Mesothelial cell of epicardium (in vitro differentiated cells): ENCODE measurements around the gene TROAP. TPM values are rescaled to one million over a fixed set of nuclear protein-coding genes. Genes with fewer than 3 reads are reported as not detected.
"Not testable (repeated sequence)": the region's sequence is repeated elsewhere in the genome, so short reads cannot be mapped to it uniquely, and the experiment has no call there.

Experiments
- DNase-seq, 2 experiments: peaks; one replicate each; pipeline ENCODE4 v3.0.0; 2021; ENCODE audit warnings: low spot score in 2 of 2; ENCODE audit not compliant: unreplicated experiment in 2 of 2
- H3K27ac Mint-ChIP-seq: 2 replicates; pipeline ENCODE4 v1.8.0; 2021; ENCODE audit warnings: mixed read lengths
- H3K27me3 Mint-ChIP-seq: 2 replicates; pipeline ENCODE4 v1.8.0; 2021; ENCODE audit warnings: low read depth, mixed read lengths
- H3K36me3 Mint-ChIP-seq: 2 replicates; pipeline ENCODE4 v1.8.0; 2021; ENCODE audit warnings: mixed read lengths
- H3K4me1 Mint-ChIP-seq: 2 replicates; pipeline ENCODE4 v1.8.0; 2021; ENCODE audit warnings: mixed read lengths
- H3K4me3 Mint-ChIP-seq: 2 replicates; pipeline ENCODE4 v1.8.0; 2021; ENCODE audit warnings: mild to moderate bottlenecking, moderate library complexity, mixed read lengths
- H3K9me3 Mint-ChIP-seq: 2 replicates; pipeline ENCODE4 v1.8.0; 2021; ENCODE audit warnings: mixed read lengths
- total RNA-seq: library from RNA; stranded (reverse); gene quantifications from 3 replicates; pipeline ENCODE4 v1.2.1, GENCODE V29; 2021
- TF ChIP-seq, protein P1 (sequence below): fragments of 200-600 bp; sonication (generic); IDR thresholded peaks from one replicate; pipeline ENCODE4 v1.5.0; 2021; ENCODE audit warnings: antibody characterized with exemption; ENCODE audit not compliant: unreplicated experiment

The TROAP gene
- total RNA-seq, 1 donor from 2014 or later, result 30.8 TPM

DNA sequence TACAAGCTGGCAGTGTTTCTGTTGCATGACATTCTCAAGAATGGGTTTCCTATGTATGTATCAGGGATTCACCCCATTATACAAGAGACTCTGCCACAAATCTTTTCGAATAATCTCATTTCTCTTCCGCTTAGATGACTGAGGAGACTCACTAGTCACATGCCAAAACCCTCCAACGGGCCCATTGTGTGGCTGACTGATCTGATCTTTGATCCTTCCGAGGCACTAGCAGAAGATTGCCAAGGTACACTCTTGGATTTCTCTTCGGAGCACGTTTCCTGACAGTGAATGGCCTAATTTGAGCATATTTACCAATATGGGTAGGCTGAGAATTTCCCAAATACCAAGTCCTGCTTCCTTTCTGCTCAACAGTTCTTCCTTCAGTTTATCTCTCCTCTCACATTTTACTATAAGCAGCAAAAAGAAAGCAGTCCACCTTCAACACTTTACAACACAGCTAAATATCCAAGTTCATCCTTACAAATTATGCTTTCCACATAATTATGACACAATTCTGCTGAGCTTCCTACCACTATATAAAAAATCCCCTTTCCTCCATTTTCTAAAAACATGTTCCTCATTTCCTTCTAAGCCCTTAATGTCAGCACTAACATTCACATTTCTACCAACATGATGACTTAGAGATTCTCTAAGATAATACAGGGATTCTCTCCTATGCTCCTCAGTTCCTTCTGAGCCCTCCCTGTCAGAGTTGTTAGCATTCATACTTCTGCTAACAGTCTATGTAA is 17.1 kb upstream of the TROAP start:
- TF ChIP-seq, protein P1, sequence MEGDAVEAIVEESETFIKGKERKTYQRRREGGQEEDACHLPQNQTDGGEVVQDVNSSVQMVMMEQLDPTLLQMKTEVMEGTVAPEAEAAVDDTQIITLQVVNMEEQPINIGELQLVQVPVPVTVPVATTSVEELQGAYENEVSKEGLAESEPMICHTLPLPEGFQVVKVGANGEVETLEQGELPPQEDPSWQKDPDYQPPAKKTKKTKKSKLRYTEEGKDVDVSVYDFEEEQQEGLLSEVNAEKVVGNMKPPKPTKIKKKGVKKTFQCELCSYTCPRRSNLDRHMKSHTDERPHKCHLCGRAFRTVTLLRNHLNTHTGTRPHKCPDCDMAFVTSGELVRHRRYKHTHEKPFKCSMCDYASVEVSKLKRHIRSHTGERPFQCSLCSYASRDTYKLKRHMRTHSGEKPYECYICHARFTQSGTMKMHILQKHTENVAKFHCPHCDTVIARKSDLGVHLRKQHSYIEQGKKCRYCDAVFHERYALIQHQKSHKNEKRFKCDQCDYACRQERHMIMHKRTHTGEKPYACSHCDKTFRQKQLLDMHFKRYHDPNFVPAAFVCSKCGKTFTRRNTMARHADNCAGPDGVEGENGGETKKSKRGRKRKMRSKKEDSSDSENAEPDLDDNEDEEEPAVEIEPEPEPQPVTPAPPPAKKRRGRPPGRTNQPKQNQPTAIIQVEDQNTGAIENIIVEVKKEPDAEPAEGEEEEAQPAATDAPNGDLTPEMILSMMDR, result no peak
- Mint-ChIP-seq H3K27ac (no peak overlapping the region), H3K9me3 (no peaks in the 10 kb centered on the region), H3K27me3 (peaks cover 51% of the 10 kb centered on the region), H3K4me3 (no peak overlapping the region), H3K36me3 (no peaks in the 10 kb centered on the region), H3K4me1 (peaks cover 7% of the 10 kb centered on the region)
- no peak for DNase-seq

DNA sequence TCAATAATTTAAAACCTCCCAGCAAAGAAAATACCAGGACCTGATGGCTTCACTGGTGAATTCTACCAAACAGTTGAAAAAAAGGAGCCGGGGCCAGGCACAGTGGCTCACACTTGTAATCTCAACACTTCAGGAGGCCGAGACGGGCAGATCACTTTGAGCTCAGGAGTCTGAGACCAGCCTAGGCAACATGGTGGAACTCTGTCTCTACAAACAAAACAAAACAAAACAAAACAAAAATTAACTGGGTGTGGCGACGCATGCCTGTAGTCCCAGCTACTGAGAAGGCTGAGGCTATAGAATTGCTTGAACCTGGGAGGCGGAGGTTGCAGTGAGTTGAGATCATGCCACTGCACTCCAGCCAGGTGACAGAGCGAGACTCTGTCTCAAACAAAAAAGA is 13.7 kb upstream of the TROAP start:
- Mint-ChIP-seq H3K27ac (no peak overlapping the region), H3K9me3 (peaks cover 3% of the 10 kb centered on the region), H3K36me3 (no peaks in the 10 kb centered on the region), H3K4me3 (no peak overlapping the region), H3K27me3 (peaks cover 39% of the 10 kb centered on the region), H3K4me1 (peaks cover 7% of the 10 kb centered on the region)
- no peak for DNase-seq
- TF ChIP-seq, protein P1, result no peak

GRCh38 chr12:49310451-49311000 is 12.5 kb upstream of the TROAP start:
- H3K27me3 Mint-ChIP-seq, result peaks cover 38% of the 10 kb centered on the region

GRCh38 chr12:49314811-49315210 is 8.2 kb upstream of the TROAP start:
- TF ChIP-seq, protein P1, result no peak
- no peak for DNase-seq
- H3K27me3 Mint-ChIP-seq, result peaks cover 19% of the 10 kb centered on the region
- no peak overlapping the region for H3K4me3 Mint-ChIP-seq
- H3K4me1 Mint-ChIP-seq, result no peaks in the 10 kb centered on the region
- peaks cover 3% of the 10 kb centered on the region for H3K9me3 Mint-ChIP-seq
- no peak overlapping the region for H3K27ac Mint-ChIP-seq
- no peaks in the 10 kb centered on the region for H3K36me3 Mint-ChIP-seq

More at GRCh38 chr12:49310451-49311000, 12.5 kb upstream of the TROAP start:
- H3K4me3 Mint-ChIP-seq, H3K36me3 Mint-ChIP-seq, H3K27ac Mint-ChIP-seq, H3K9me3 Mint-ChIP-seq, H3K4me1 Mint-ChIP-seq, DNase-seq: not testable (repeated sequence)

DNA sequence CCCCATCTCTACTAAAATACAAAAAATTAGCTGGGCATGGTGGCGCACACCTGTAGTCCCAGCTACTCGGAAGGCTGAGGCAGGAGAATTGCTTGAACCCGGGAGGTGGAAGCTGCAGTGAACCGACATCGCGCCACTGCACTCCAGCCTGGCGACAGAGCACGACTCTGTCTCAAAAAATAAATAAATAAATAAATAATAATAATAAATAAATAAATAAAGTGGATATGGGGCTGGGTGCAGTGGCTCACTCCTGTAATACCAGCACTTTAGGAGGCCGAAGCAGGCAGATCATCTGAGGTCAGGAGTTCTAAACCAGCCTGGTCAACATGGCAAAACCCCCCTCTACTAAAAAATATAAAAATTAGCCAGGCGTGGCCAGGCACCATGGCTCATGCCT is 5.9 kb upstream of the TROAP start:
- H3K27me3 Mint-ChIP-seq, result peaks cover 12% of the 10 kb centered on the region
- not testable (repeated sequence) for DNase-seq, H3K27ac Mint-ChIP-seq, H3K9me3 Mint-ChIP-seq, H3K4me1 Mint-ChIP-seq, H3K36me3 Mint-ChIP-seq, H3K4me3 Mint-ChIP-seq

DNA sequence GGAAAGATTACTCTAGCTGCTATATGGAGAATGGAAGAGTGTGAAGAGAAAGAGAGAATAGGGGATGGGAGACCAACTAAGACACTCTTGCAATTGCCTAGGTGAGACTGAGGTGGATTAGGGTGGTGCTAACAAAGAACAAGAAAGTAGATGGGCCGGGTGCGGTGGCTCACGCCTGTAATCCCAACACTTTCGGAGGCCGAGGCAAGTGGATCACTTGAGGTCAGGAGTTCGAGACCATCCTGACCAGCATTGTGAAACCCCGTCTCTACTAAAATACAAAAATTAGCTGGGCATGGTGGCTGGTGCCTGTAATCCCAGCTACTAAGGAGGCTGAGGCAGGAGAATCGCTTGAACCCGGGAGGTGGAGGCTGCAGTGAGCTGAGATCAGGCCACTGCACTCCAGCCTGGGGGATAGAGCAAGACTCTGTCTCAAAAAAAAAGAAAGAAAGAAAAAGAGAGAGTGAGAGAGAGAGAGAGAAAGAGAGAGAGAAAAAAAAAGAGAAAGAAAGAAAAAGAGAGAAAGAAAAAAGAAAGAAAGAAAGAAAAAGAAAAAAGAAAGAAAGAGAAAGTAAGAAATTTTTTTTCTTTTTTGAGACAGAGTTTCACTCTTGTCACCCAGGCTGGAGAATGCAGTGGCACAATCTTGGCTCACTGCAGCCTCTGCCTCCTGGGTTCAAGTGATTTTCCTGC is 2.5 kb upstream of the TROAP start:
- DNase-seq, H3K36me3 Mint-ChIP-seq, H3K4me3 Mint-ChIP-seq, H3K27me3 Mint-ChIP-seq, H3K9me3 Mint-ChIP-seq, H3K27ac Mint-ChIP-seq: not testable (repeated sequence)
- peaks cover 19% of the 10 kb centered on the region for H3K4me1 Mint-ChIP-seq

- Mint-ChIP-seq H3K27me3 (peaks cover 8% of the 10 kb centered on the region), H3K4me1 (peaks cover 19% of the 10 kb centered on the region), H3K36me3 (peaks cover under 1% of the 10 kb centered on the region), H3K9me3 (no peaks in the 10 kb centered on the region), H3K27ac (peak overlapping the region; percentile 92), H3K4me3 (peak overlapping the region; percentile 95)
- TF ChIP-seq, protein P1, result no peak
- DNase-seq, result no peak
Measured at GRCh38 chr12:49322367-49322707, 718 bp upstream of the TROAP start.
